ENCODE data around the gene RPLP1.

Gene RPLP1

GRCh38 chr15:69499521-69500211 lies 47.0 kb downstream of the RPLP1 start:
- DNase-seq = no peak

DNA sequence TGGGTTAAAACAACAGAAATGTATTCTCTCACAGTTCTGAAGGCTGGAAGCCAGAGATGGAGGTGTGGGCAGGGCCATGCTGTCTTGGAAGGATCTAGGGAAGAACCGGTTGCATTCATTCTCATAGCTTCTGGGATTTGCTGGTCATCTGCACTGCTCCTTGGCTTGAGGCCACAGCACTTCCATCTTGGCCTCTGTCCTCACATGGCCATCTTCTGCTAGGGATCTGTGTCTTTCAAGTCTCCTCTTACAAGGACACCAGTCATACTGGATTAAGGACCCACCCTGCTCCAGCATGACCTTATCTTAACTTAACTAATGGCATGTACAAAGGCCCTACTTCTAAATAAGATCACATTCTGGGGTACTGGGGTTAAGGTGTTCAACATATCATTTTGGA lies 47.7 kb downstream of the RPLP1 start:
- DNase-seq = no peak

DNA sequence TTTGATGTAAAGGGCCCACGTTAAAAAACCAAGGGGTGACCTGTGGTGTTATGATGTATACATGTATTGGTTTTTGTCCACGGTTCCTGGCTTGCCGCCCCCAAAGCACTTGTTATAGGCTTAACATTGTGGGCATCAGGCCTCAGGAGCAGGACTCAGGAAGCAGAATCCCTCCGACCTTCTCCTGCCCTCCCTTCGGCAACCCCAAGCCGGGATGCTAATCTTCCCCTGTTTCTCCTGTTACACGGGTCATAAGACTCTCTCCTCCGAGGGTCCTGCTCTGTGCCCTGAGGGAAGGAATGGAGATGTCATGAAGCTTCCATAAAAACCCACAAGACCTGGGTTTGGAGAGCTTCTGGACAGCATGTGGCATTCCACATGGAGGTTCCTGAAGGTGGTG lies 48.8 kb downstream of the RPLP1 start:
- DNase-seq = no peak

DNA sequence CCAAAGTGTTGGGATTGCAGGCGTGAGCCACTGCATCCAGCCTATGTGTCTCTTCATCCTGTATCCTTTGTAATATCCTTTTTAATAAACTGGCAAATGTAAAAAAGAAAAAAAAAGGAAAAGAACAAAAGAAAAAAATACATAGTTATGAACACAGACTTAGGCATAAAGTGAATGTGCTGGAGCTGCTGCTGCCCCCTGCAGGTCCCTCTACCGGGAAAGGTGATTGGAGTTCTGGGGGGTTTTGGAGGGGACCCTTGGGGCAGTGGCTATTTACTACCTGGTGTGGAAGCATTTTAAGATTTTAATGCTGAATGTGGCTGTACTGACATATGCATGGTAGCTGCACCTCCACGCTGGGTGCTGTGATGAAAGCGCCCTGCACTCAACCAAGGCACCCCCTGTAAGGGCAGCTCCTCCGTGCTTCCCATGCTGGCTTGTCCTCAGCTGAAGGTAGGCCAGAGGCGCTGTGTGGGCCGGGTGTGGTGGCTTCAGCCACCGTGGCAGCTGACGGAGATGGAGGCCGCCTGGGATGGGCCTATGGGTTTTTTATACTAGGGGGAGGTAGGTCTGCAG lies 49.9 kb downstream of the RPLP1 start:
- DNase-seq = no peak

DNA sequence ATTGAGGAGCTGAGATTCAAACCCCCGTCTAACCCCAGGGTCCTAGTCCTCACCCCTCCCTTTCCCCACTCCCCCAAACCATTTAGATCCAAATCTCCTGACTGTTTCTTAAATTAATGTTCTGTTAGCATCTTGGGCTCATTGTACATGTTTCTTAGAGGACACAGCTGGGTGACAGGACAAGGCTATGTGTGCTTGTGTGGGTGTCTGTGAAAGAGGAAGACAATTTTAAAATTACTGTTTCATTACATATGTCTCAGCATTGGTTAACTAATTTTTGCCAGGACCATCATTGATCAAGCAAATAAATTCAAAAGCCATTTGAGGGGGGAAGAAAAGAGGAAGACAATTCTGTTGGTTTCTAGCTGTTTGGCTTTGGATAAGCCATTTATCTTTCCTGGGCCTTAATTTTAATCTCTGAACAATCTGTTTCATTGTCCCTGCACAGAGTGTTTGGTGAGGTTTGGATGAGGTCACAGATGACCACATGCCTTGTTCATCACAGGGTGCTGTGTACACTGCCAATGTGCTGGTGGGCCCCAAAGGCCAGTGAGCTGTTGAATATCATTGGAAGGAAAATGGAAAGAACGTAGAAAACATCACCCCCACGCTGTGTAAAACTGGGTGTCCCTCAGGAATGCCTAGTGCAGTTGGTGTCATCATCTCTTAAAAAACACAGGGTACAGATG lies 51.9 kb downstream of the RPLP1 start:
- no peak for DNase-seq
